Glomerular endothelial cell (primary cell): ENCODE measurements around the gene QSOX2. TPM values are rescaled to one million over a fixed set of nuclear protein-coding genes. Genes with fewer than 3 reads are reported as not detected.

ENCODE experiments used
- total RNA-seq: library from RNA; depleted of rRNA; stranded (reverse); fragments of >200 nt; gene quantifications from 2 replicates; pipeline ENCODE4 v1.2.3, GENCODE V29; 2015

The QSOX2 gene
- total RNA-seq, 1 donor from 2014 or later = 23.7 TPM

Other genes with a start within 250 kb of the QSOX2 start
- 34.2 and 41.5 TPM in 2 replicates for gene NACC2, start 150.5 kb downstream of the QSOX2 start, total RNA-seq
- gene TMEM250, start 126.9 kb downstream of the QSOX2 start, total RNA-seq = 67.3 and 77.1 TPM in 2 replicates
- not detected in 2 replicates for gene LHX3, start 40.7 kb downstream of the QSOX2 start, total RNA-seq
- not detected in 2 replicates for gene CCDC187, start 58.3 kb upstream of the QSOX2 start, total RNA-seq
- 41.9 and 45.0 TPM in 2 replicates for gene GPSM1, start 81.7 kb upstream of the QSOX2 start, total RNA-seq
- gene DNLZ, start 117.9 kb upstream of the QSOX2 start, total RNA-seq = 33.6 and 50.4 TPM in 2 replicates
- gene CARD9, start 127.9 kb upstream of the QSOX2 start, total RNA-seq = 0.15 and 0.23 TPM in 2 replicates
- gene SNAPC4, start 154.4 kb upstream of the QSOX2 start, total RNA-seq = 12.7 and 20.6 TPM in 2 replicates
- gene ENTR1, start 164.8 kb upstream of the QSOX2 start, total RNA-seq = 41.7 and 53.0 TPM in 2 replicates
- gene PMPCA, start 164.8 kb upstream of the QSOX2 start, total RNA-seq = 48.2 and 55.5 TPM in 2 replicates
- gene INPP5E, start 194.0 kb upstream of the QSOX2 start, total RNA-seq = 17.9 and 24.3 TPM in 2 replicates
- gene SEC16A, start 237.2 kb upstream of the QSOX2 start, total RNA-seq = 71.7 and 117 TPM in 2 replicates